IgD-negative memory B cell (primary cell): Measurements from ENCODE around the gene FHIP1A. TPM values are rescaled to one million over a fixed set of nuclear protein-coding genes. Genes with fewer than 3 reads are reported as not detected.
"Not testable (repeated sequence)": the region's sequence is repeated elsewhere in the genome, so short reads cannot be mapped to it uniquely, and the experiment has no call there.

Experiments used
- H3K27ac Mint-ChIP-seq, 3 donors: one replicate each; pipeline ENCODE4 v1.8.0; 2020 to 2022; ENCODE audit warnings: mild to moderate bottlenecking in 3 of 3, mixed read lengths in 3 of 3, moderate library complexity in 1 of 3
- H3K27me3 Mint-ChIP-seq: one replicate; pipeline ENCODE4 v1.8.0; 2021; ENCODE audit warnings: mixed read lengths
- H3K36me3 Mint-ChIP-seq: one replicate; pipeline ENCODE4 v1.8.0; 2020; ENCODE audit warnings: mild to moderate bottlenecking, mixed read lengths
- H3K4me1 Mint-ChIP-seq, 3 donors: one replicate each; pipeline ENCODE4 v1.8.0; 2020 to 2022; ENCODE audit warnings: mixed read lengths in 3 of 3, mild to moderate bottlenecking in 1 of 3
- H3K4me3 Mint-ChIP-seq, 4 donors: one replicate each; pipeline ENCODE4 v1.8.0; 2020 to 2022; ENCODE audit warnings: mild to moderate bottlenecking in 4 of 4, mixed read lengths in 4 of 4, moderate library complexity in 3 of 4
- H3K9me3 Mint-ChIP-seq, 3 donors: one replicate each; pipeline ENCODE4 v1.8.0; 2020 to 2021; ENCODE audit warnings: mixed read lengths in 3 of 3, mild to moderate bottlenecking in 1 of 3
- polyA plus RNA-seq: library from polyadenylated mRNA; unstranded; fragments of 300-500 nt; fragmentation: Illumina TruSeq; gene quantifications from one replicate; pipeline ENCODE4 v1.2.3, GENCODE V29; 2021

The FHIP1A gene
- polyA plus RNA-seq, result not detected

GRCh38 chr4:151408630-151409469 lies at the start of gene FHIP1A:
TSS of gene FHIP1A (plus strand) at chr4:151409176. CDS start at chr4:151566260, 157,084 bp downstream.
- H3K27ac Mint-ChIP-seq, result peak within 1 kb of the TSS; percentile 50 to 92 (median 83)
- H3K36me3 Mint-ChIP-seq, result peaks cover 2% of the 10 kb centered on the region
- peaks cover 0 to 2% (median 0%) of the 10 kb centered on the region in 3 donors for H3K9me3 Mint-ChIP-seq
- peaks cover 21% of the 10 kb centered on the region for H3K27me3 Mint-ChIP-seq
- peak within 1 kb of the TSS; percentile 87 to 97 (median 92) for H3K4me3 Mint-ChIP-seq
- H3K4me1 Mint-ChIP-seq, result peaks cover 8 to 15% (median 13%) of the 10 kb centered on the region in 3 donors

- peaks cover 0 to 5% (median 0%) of the 10 kb centered on the region in 3 donors for H3K4me1 Mint-ChIP-seq
- no peaks in the 10 kb centered on the region for H3K36me3 Mint-ChIP-seq
- H3K4me3 Mint-ChIP-seq, result no peak overlapping the region
- no peaks in the 10 kb centered on the region for H3K9me3 Mint-ChIP-seq
- no peak overlapping the region for H3K27ac Mint-ChIP-seq
- peaks cover 6% of the 10 kb centered on the region for H3K27me3 Mint-ChIP-seq
Observed at GRCh38 chr4:151359576-151359975, 49.4 kb upstream of the FHIP1A start.

- Mint-ChIP-seq H3K9me3 (no peaks in the 10 kb centered on the region), H3K27ac (no peak overlapping the region), H3K27me3 (peaks cover 4% of the 10 kb centered on the region), H3K4me1 (peaks cover 0 to 5% (median 0%) of the 10 kb centered on the region in 3 donors), H3K36me3 (no peaks in the 10 kb centered on the region), H3K4me3 (no peak overlapping the region)
Observed at GRCh38 chr4:151361126-151361525, 47.9 kb upstream of the FHIP1A start.

GRCh38 chr4:151361966-151362365 lies 47.0 kb upstream of the FHIP1A start:
- H3K27me3 Mint-ChIP-seq, result peaks cover 1% of the 10 kb centered on the region
- H3K9me3 Mint-ChIP-seq, result no peaks in the 10 kb centered on the region
- no peaks in the 10 kb centered on the region for H3K36me3 Mint-ChIP-seq
- H3K4me3 Mint-ChIP-seq, result no peak overlapping the region
- peak overlapping the region in 1 of 3 donors; percentile 82 for H3K27ac Mint-ChIP-seq
- peaks cover 0 to 5% (median 0%) of the 10 kb centered on the region in 3 donors for H3K4me1 Mint-ChIP-seq

GRCh38 chr4:151362404-151363164 lies 46.4 kb upstream of the FHIP1A start:
- H3K4me1 Mint-ChIP-seq, result peaks cover 0 to 5% (median 0%) of the 10 kb centered on the region in 3 donors
- H3K27me3 Mint-ChIP-seq, result peaks cover 1% of the 10 kb centered on the region
- no peaks in the 10 kb centered on the region for H3K36me3 Mint-ChIP-seq
- H3K9me3 Mint-ChIP-seq, result no peaks in the 10 kb centered on the region
- no peak overlapping the region for H3K4me3 Mint-ChIP-seq
- peak overlapping the region in 1 of 3 donors; percentile 82 for H3K27ac Mint-ChIP-seq

GRCh38 chr4:151376540-151376939 lies 32.4 kb upstream of the FHIP1A start:
- Mint-ChIP-seq H3K27me3 (peaks cover 1% of the 10 kb centered on the region), H3K4me3 (no peak overlapping the region), H3K4me1 (no peaks in the 10 kb centered on the region), H3K36me3 (no peaks in the 10 kb centered on the region), H3K27ac (no peak overlapping the region), H3K9me3 (peaks cover 0 to 2% (median 2%) of the 10 kb centered on the region in 3 donors)

GRCh38 chr4:151389311-151389710 lies 19.7 kb upstream of the FHIP1A start:
- H3K9me3 Mint-ChIP-seq, result peaks cover 0 to 2% (median 0%) of the 10 kb centered on the region in 3 donors
- no peaks in the 10 kb centered on the region for H3K4me1 Mint-ChIP-seq
- no peaks in the 10 kb centered on the region for H3K36me3 Mint-ChIP-seq
- H3K27me3 Mint-ChIP-seq, result peaks cover 2% of the 10 kb centered on the region
- H3K27ac Mint-ChIP-seq, result no peak overlapping the region
- no peak overlapping the region for H3K4me3 Mint-ChIP-seq

GRCh38 chr4:151389799-151390198 lies 19.2 kb upstream of the FHIP1A start:
- not testable (repeated sequence) for H3K36me3 Mint-ChIP-seq, H3K27ac Mint-ChIP-seq, H3K4me1 Mint-ChIP-seq

GRCh38 chr4:151395873-151396272 lies 13.1 kb upstream of the FHIP1A start:
- H3K27ac Mint-ChIP-seq, result no peak overlapping the region
- H3K36me3 Mint-ChIP-seq, result no peaks in the 10 kb centered on the region
- H3K4me1 Mint-ChIP-seq, result no peaks in the 10 kb centered on the region
- H3K27me3 Mint-ChIP-seq, result no peaks in the 10 kb centered on the region
- H3K4me3 Mint-ChIP-seq, result no peak overlapping the region
- peaks cover 0 to 2% (median 0%) of the 10 kb centered on the region in 3 donors for H3K9me3 Mint-ChIP-seq

More at GRCh38 chr4:151389799-151390198, 19.2 kb upstream of the FHIP1A start:
- H3K4me3 Mint-ChIP-seq, H3K27me3 Mint-ChIP-seq, H3K9me3 Mint-ChIP-seq: not testable (repeated sequence)

GRCh38 chr4:151400343-151400742 lies 8.6 kb upstream of the FHIP1A start:
- Mint-ChIP-seq H3K4me3 (no peak overlapping the region), H3K9me3 (no peaks in the 10 kb centered on the region), H3K27ac (no peak overlapping the region), H3K27me3 (no peaks in the 10 kb centered on the region), H3K4me1 (no peaks in the 10 kb centered on the region), H3K36me3 (no peaks in the 10 kb centered on the region)

GRCh38 chr4:151401739-151402138 lies 7.2 kb upstream of the FHIP1A start:
- Mint-ChIP-seq H3K9me3 (no peaks in the 10 kb centered on the region), H3K4me1 (no peaks in the 10 kb centered on the region), H3K4me3 (no peak overlapping the region), H3K27me3 (peaks cover 3% of the 10 kb centered on the region), H3K27ac (peak overlapping the region in 1 of 3 donors; percentile 80), H3K36me3 (no peaks in the 10 kb centered on the region)

GRCh38 chr4:151402145-151402865 lies 6.7 kb upstream of the FHIP1A start:
- Mint-ChIP-seq H3K4me3 (no peak overlapping the region), H3K36me3 (no peaks in the 10 kb centered on the region), H3K4me1 (peaks cover 0 to 2% (median under 1%) of the 10 kb centered on the region in 3 donors), H3K9me3 (peaks cover 0 to under 1% (median 0%) of the 10 kb centered on the region in 3 donors), H3K27ac (no peak overlapping the region), H3K27me3 (peaks cover 6% of the 10 kb centered on the region)

- Mint-ChIP-seq H3K27ac (no peak overlapping the region), H3K36me3 (no peaks in the 10 kb centered on the region), H3K4me3 (no peak overlapping the region), H3K27me3 (peaks cover 16% of the 10 kb centered on the region), H3K9me3 (peaks cover 0 to 2% (median 0%) of the 10 kb centered on the region in 3 donors), H3K4me1 (peaks cover 7 to 8% (median 8%) of the 10 kb centered on the region in 3 donors)
Observed at GRCh38 chr4:151403656-151404055, 5.3 kb upstream of the FHIP1A start.

- H3K4me3 Mint-ChIP-seq, H3K36me3 Mint-ChIP-seq, H3K9me3 Mint-ChIP-seq, H3K27ac Mint-ChIP-seq: not testable (repeated sequence)
- Mint-ChIP-seq H3K27me3 (peaks cover 21% of the 10 kb centered on the region), H3K4me1 (peaks cover 8 to 13% (median 13%) of the 10 kb centered on the region in 3 donors)
Observed at GRCh38 chr4:151404802-151405201, 4.2 kb upstream of the FHIP1A start.

- H3K4me3 Mint-ChIP-seq, result peak overlapping the region; percentile 50 to 97 (median 75)
Observed at GRCh38 chr4:151407018-151407417, 2.0 kb upstream of the FHIP1A start.

More at GRCh38 chr4:151407018-151407417, 2.0 kb upstream of the FHIP1A start:
- peaks cover 8 to 15% (median 13%) of the 10 kb centered on the region in 3 donors for H3K4me1 Mint-ChIP-seq
- H3K36me3 Mint-ChIP-seq, result peaks cover 2% of the 10 kb centered on the region
- peaks cover 21% of the 10 kb centered on the region for H3K27me3 Mint-ChIP-seq
- H3K9me3 Mint-ChIP-seq, result peaks cover 0 to 2% (median 0%) of the 10 kb centered on the region in 3 donors
- no peak overlapping the region for H3K27ac Mint-ChIP-seq
